Activated naive CD4-positive, alpha-beta T cell treated with anti-CD3 and anti-CD28 coated beads, Interleukin-2, amount 50 U/mL, for 24 hours (primary cell): ENCODE data around the gene TMPRSS6.

ENCODE experiments used
- H3K27ac Mint-ChIP-seq: one replicate; pipeline ENCODE4 v1.8.0; 2021; ENCODE audit warnings: mild to moderate bottlenecking, mixed read lengths
- H3K27me3 Mint-ChIP-seq: one replicate; pipeline ENCODE4 v1.8.0; 2021; ENCODE audit warnings: mixed read lengths
- H3K36me3 Mint-ChIP-seq: one replicate; pipeline ENCODE4 v1.8.0; 2021; ENCODE audit warnings: mixed read lengths
- H3K4me1 Mint-ChIP-seq: one replicate; pipeline ENCODE4 v1.8.0; 2021; ENCODE audit warnings: mixed read lengths
- H3K4me3 Mint-ChIP-seq: one replicate; pipeline ENCODE4 v1.8.0; 2021; ENCODE audit warnings: mild to moderate bottlenecking, mixed read lengths
- H3K9me3 Mint-ChIP-seq: one replicate; pipeline ENCODE4 v1.8.0; 2021; ENCODE audit warnings: mixed read lengths

TMPRSS6 gene

DNA sequence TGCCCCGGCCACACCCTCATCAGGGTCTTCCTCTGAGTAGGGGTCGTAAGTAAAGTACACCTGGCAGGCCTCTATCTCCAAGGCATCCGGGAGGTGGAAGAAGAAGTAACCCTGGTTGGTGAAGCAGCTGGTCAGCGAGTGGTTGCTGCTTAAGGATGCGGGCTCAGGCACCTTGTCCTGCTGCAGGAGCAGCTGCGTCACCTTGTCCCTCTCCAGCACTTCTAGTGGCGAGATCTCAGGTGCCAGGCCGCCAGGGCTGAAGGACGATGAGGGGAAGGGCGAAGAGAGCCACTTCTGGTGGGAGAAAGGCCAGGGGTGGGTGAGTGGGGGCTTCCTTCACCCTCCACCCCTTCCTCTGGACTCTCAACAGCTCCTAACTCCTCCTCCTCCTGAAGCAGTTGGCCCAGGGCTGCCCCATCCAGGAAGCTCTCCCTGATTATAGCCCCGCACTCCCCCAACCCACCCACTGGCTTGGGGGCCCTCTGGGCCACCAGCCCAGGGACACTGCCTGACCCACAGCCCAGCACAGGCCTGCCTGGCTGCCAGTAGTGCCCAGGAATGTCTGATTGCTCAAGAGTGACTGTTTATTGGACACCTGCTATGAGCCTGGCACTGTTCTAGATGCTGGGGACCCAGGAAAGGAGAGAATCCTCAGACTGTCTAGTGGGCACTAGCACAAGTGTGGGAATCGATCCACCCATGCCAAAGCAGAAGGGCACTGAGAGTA, 19.2 kb upstream of the TMPRSS6 start:
- H3K4me3 Mint-ChIP-seq = no peak overlapping the region
- H3K27ac Mint-ChIP-seq = no peak overlapping the region
- H3K36me3 Mint-ChIP-seq = peaks cover 9% of the 10 kb centered on the region
- peaks cover 21% of the 10 kb centered on the region for H3K4me1 Mint-ChIP-seq
- H3K27me3 Mint-ChIP-seq = no peaks in the 10 kb centered on the region
- no peaks in the 10 kb centered on the region for H3K9me3 Mint-ChIP-seq

GRCh38 chr22:37127350-37127878, 17.9 kb upstream of the TMPRSS6 start:
- Mint-ChIP-seq H3K4me1 (peaks cover 34% of the 10 kb centered on the region), H3K27ac (peak overlapping the region; percentile 52), H3K36me3 (peaks cover 9% of the 10 kb centered on the region), H3K9me3 (no peaks in the 10 kb centered on the region), H3K4me3 (no peak overlapping the region), H3K27me3 (no peaks in the 10 kb centered on the region)

DNA sequence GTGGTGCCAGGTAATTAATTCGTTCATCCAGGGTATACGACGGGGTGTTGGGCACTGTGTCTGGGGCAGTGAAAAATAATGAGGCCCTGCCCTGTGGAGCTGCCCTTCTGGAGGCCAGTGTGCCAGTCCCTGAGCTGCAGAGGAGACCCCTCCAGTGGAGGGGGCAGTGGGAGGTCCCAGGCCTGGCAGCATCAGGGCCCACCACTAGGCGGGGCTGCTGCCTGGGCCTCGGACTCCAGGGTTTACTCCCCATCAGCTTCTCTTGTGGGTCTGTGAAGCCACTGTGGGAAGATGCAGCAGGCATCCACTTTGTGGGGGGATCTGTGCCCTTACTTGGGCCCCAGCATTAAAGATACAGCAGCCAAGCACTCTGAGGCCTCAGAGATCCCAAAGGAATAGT, 17.4 kb upstream of the TMPRSS6 start:
- Mint-ChIP-seq H3K4me1 (peaks cover 40% of the 10 kb centered on the region), H3K36me3 (peaks cover 9% of the 10 kb centered on the region), H3K4me3 (no peak overlapping the region), H3K9me3 (no peaks in the 10 kb centered on the region), H3K27ac (peak overlapping the region; percentile 74), H3K27me3 (no peaks in the 10 kb centered on the region)

DNA sequence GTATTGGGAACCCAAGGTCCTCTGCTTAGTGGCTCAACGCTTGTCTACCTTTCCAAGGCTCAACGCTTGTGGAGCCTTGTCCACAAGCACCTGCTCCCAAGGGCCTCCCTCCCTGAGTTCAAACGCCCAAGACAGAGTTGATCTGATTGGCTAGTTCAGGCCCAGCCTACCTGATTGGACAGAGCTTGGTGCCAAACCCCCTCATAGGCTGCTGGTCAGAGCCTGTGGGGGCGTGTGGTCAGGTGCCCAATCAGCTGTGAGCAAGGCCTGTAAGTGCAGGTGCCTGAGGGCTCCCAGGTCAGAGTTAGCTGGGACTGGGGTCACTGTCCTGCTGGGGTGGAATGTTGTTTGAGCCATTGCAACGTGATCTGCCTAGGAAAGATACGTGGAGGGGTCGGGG, 16.9 kb upstream of the TMPRSS6 start:
- H3K36me3 Mint-ChIP-seq = peaks cover 8% of the 10 kb centered on the region
- H3K4me3 Mint-ChIP-seq = no peak overlapping the region
- peak overlapping the region; percentile 74 for H3K27ac Mint-ChIP-seq
- peaks cover 44% of the 10 kb centered on the region for H3K4me1 Mint-ChIP-seq
- H3K27me3 Mint-ChIP-seq = no peaks in the 10 kb centered on the region
- no peaks in the 10 kb centered on the region for H3K9me3 Mint-ChIP-seq

DNA sequence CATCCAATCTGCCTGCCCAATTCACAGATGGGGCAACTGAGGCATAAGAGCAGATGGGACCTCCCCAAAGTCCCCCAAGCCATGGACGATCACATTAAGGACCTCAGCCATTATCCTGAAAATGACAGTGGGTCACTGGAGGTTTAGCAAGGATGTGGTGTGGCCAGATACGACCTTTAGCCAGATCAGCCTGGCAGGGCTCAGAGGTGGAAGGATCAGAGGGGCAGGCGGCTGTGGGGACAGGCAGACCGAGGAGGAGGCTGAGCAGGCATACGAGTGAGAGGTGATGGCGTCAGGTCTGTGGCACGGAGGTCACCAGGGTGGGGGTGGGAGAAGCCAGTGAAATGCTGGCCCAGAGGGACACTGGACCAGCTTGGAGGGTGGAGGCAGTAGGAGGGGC, 14.1 kb upstream of the TMPRSS6 start:
- Mint-ChIP-seq H3K9me3 (no peaks in the 10 kb centered on the region), H3K4me3 (peak overlapping the region; percentile 36), H3K27ac (peak overlapping the region; percentile 100), H3K36me3 (peaks cover 7% of the 10 kb centered on the region), H3K27me3 (no peaks in the 10 kb centered on the region), H3K4me1 (peaks cover 66% of the 10 kb centered on the region)

DNA sequence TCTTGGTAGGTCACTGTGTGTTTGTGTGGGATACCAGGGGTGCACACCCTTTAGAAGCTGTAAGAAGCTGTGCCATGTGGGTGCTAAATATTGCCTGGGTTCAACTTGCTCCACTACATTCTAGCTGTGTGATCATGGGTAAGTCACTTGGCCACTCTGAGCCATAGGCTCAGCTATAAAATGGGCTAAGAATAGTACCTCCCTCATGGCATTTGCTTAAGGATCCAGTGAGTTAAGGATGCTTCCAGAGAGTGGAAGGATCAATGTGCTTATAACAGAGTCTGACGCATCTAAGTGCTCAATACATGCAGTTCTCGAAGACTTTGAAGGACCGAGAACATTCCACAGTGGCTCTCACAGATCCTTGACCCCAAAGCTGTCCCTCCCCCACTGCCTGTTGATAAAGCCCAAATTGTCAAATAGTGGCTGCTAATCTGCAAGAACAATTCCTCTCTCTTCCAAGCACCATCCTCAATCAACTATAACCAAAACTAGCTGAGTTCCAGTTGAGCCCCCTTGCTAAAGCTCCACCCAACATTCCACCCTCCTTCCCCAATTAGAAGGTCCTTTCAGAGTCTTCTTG, 13.2 kb upstream of the TMPRSS6 start:
- peaks cover 11% of the 10 kb centered on the region for H3K36me3 Mint-ChIP-seq
- no peaks in the 10 kb centered on the region for H3K9me3 Mint-ChIP-seq
- peak overlapping the region; percentile 86 for H3K4me3 Mint-ChIP-seq
- H3K27me3 Mint-ChIP-seq = no peaks in the 10 kb centered on the region
- peaks cover 76% of the 10 kb centered on the region for H3K4me1 Mint-ChIP-seq
- H3K27ac Mint-ChIP-seq = peak overlapping the region; percentile 100

DNA sequence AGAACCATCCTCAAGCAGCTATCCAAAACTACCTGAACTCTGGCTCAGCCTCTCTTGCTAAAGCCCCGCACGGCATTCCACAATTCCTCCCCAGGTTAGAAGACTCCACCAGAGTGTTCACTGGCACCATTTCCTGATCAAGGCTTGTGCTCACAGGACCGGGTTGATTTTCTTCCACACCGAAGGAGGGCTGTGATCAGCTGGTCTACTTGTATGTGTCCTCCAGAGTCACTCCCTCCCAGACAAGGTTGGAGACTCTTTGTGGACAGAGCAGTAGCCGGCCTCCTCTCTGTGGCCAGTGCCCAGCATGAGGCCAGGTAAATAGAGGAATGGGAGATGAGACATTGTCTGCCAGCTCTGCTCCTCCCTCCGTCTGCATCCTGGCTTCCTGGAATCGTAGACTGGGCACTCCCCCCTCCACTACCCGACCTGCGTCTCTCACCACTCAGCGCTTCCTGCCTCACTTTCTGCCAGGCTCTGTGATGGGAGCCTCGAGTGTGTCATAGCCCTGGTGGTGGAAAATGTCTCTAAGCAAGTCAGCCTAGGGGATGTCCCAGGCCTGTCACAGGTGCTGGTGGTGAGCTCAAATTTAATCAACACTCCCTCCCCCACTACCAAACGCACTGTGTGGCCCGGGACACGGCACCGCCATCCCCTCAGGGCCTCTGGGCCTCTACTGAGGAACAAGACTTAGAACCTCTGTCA, 12.5 kb upstream of the TMPRSS6 start:
- peaks cover 11% of the 10 kb centered on the region for H3K36me3 Mint-ChIP-seq
- H3K9me3 Mint-ChIP-seq = no peaks in the 10 kb centered on the region
- peak overlapping the region; percentile 100 for H3K27ac Mint-ChIP-seq
- H3K4me3 Mint-ChIP-seq = peak overlapping the region; percentile 86
- H3K4me1 Mint-ChIP-seq = peaks cover 77% of the 10 kb centered on the region
- H3K27me3 Mint-ChIP-seq = no peaks in the 10 kb centered on the region

DNA sequence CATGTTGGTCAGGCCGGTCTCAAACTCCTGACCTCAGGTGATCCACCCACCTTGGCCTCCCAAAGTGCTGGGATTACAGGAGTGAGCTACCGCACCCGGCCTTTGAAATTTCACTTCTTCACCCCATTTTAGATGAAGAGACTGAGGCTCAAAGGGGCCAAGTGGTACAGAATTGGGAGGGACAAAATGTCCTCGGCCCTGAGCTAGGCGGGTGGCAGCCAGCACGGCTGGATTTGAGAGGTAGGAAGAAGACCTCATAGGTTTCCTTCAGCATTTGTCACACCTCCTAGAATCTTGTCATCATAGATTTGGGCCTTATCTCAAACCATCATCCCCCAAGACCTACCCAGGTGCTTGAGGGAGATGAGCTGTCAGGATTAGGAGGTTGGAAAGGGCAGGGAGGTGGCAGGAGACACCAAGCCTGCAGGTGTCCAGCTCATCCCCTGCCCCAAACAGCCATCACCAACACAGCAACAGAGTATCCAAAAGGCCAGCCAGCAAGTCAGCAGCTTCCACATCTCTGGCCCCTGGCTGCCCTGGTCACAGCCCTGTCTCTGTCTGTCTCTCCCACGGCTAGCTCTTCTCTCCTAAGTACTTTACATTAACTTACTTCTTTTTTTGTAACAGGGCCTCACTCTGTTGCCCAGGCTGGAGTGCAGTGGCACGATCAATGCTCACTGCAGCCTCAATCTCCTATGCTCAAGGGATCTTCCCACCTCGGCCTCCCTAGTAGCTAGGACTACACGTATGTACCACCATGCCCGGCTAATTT, 11.2 kb upstream of the TMPRSS6 start:
- H3K4me3 Mint-ChIP-seq = peak overlapping the region; percentile 51
- no peaks in the 10 kb centered on the region for H3K9me3 Mint-ChIP-seq
- peaks cover 80% of the 10 kb centered on the region for H3K4me1 Mint-ChIP-seq
- H3K27me3 Mint-ChIP-seq = no peaks in the 10 kb centered on the region
- H3K27ac Mint-ChIP-seq = peak overlapping the region; percentile 100
- H3K36me3 Mint-ChIP-seq = peaks cover 7% of the 10 kb centered on the region

DNA sequence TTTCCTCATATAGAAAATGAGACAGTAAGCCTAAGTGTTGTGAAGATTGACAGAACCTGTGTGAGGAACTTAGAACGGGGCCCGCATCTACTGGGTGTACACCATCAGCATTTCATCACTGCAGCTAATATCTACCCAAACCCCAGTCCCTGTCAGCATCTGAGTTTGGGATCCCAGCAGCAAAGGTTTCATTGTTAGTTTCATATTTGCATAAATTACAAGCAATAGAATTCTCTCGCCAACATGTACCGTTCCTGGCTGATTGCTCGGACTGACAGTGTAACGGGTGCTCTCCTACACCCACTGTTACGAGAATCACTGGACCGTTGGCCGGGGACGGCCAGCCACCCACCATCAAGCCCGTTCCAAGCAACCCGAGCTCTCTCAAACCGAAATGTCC, 10.4 kb upstream of the TMPRSS6 start:
- H3K4me1 Mint-ChIP-seq = peaks cover 79% of the 10 kb centered on the region

DNA sequence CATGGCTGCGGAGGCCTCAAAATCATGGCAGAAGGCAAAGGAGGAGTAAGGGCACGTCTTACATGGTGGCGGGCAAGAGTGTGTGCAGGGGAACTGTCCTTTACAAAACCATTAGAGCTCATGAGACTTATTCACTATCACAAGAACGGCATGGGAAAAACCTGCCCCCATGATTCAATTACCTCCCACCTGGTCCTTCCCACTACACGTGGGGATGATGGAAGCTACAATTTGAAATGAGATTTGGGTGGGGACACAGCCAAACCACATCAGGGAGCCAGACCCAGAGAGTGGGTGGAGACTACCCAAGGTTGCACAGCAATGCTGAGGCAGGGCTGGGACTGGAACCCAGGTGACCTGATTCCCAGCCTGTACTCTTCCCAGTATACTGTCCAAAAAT, 8.6 kb upstream of the TMPRSS6 start:
- peaks cover 61% of the 10 kb centered on the region for H3K4me1 Mint-ChIP-seq
- H3K27me3 Mint-ChIP-seq = no peaks in the 10 kb centered on the region
- peak overlapping the region; percentile 13 for H3K4me3 Mint-ChIP-seq
- H3K9me3 Mint-ChIP-seq = no peaks in the 10 kb centered on the region
- H3K36me3 Mint-ChIP-seq = peaks cover 8% of the 10 kb centered on the region
- H3K27ac Mint-ChIP-seq = peak overlapping the region; percentile 74

More for the DNA sequence above, 10.4 kb upstream of the TMPRSS6 start:
- Mint-ChIP-seq H3K9me3 (no peaks in the 10 kb centered on the region), H3K36me3 (peaks cover 8% of the 10 kb centered on the region), H3K27ac (peak overlapping the region; percentile 84), H3K27me3 (no peaks in the 10 kb centered on the region), H3K4me3 (no peak overlapping the region)

DNA sequence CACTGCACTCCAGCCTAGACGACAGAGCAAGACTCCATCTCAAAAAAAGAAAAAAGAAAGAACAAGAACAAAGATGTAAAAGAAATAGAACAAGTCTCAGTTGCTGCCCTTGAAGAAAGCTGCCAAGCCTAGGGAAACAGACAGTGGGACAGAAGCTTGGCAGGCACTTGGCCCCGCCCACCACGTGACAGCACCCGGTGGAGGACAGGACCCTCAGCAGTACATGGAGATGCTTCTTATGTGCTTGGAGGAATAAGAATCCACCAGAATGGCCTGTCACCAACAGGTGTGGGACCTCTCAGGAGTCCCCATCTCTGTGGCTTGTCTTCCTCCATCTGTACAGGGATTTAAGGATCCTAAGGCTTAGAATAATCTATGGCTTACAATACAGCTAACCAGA, 7.6 kb upstream of the TMPRSS6 start:
- no peak overlapping the region for H3K27ac Mint-ChIP-seq
- H3K9me3 Mint-ChIP-seq = no peaks in the 10 kb centered on the region
- peaks cover 8% of the 10 kb centered on the region for H3K36me3 Mint-ChIP-seq
- H3K4me1 Mint-ChIP-seq = peaks cover 51% of the 10 kb centered on the region
- H3K27me3 Mint-ChIP-seq = no peaks in the 10 kb centered on the region
- H3K4me3 Mint-ChIP-seq = no peak overlapping the region

GRCh38 chr22:37115032-37115431, 5.5 kb upstream of the TMPRSS6 start:
- no peak overlapping the region for H3K27ac Mint-ChIP-seq
- H3K4me3 Mint-ChIP-seq = no peak overlapping the region
- H3K27me3 Mint-ChIP-seq = no peaks in the 10 kb centered on the region
- H3K9me3 Mint-ChIP-seq = no peaks in the 10 kb centered on the region
- H3K4me1 Mint-ChIP-seq = peaks cover 33% of the 10 kb centered on the region
- peaks cover 8% of the 10 kb centered on the region for H3K36me3 Mint-ChIP-seq

DNA sequence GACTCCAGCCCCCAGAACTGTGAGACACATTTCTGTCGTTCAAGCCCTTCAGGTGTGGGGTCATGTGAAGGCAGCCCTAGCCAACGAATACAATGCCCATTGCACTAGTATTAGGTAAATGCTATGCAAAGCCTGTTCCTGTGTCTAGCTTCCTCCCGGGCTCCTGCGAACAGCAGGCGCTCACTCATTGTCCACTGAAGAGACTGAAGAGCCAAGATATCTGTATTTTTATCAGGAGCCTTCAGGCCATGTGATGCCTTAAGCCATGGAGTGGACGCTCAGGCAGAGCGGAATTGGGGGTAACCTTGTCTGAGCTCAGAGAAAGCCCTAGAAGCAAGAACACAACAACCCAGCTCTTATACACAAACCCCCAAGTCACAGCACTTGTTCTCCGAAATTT, 4.2 kb upstream of the TMPRSS6 start:
- Mint-ChIP-seq H3K4me1 (peaks cover 23% of the 10 kb centered on the region), H3K27ac (no peak overlapping the region), H3K36me3 (peaks cover 7% of the 10 kb centered on the region), H3K27me3 (no peaks in the 10 kb centered on the region), H3K4me3 (no peak overlapping the region), H3K9me3 (no peaks in the 10 kb centered on the region)

GRCh38 chr22:37112084-37112728, 2.7 kb upstream of the TMPRSS6 start:
- Mint-ChIP-seq H3K4me3 (no peak overlapping the region), H3K4me1 (peaks cover 11% of the 10 kb centered on the region), H3K27ac (no peak overlapping the region), H3K9me3 (no peaks in the 10 kb centered on the region), H3K36me3 (peaks cover 1% of the 10 kb centered on the region), H3K27me3 (no peaks in the 10 kb centered on the region)

GRCh38 chr22:37111156-37111717, 1.7 kb upstream of the TMPRSS6 start:
- no peak overlapping the region for H3K4me3 Mint-ChIP-seq
- no peaks in the 10 kb centered on the region for H3K27me3 Mint-ChIP-seq
- no peak overlapping the region for H3K27ac Mint-ChIP-seq
- peaks cover 1% of the 10 kb centered on the region for H3K36me3 Mint-ChIP-seq
- H3K4me1 Mint-ChIP-seq = peaks cover 7% of the 10 kb centered on the region
- no peaks in the 10 kb centered on the region for H3K9me3 Mint-ChIP-seq
